HUES64 (cell line): ENCODE data around the gene MACROD2.

Source experiments
- H3K27ac ChIP-seq: 2 replicates; pipeline ENCODE4 v1.7.0; 2013; ENCODE audit warnings: low read depth, low read length, inconsistent platforms
- H3K27me3 ChIP-seq: 2 replicates; pipeline ENCODE4 v1.6.1; 2013; ENCODE audit warnings: mild to moderate bottlenecking, low read length; ENCODE audit not compliant: insufficient read depth
- H3K36me3 ChIP-seq: 2 replicates; pipeline ENCODE4 v1.6.1; 2013; ENCODE audit warnings: mild to moderate bottlenecking, low read length; ENCODE audit not compliant: insufficient read depth
- H3K4me1 ChIP-seq: 2 replicates; pipeline ENCODE4 v1.6.1; 2013; ENCODE audit warnings: mild to moderate bottlenecking, low read length, moderate library complexity; ENCODE audit not compliant: insufficient read depth
- H3K4me3 ChIP-seq: 2 replicates; pipeline ENCODE4 v1.5.1; 2013; ENCODE audit warnings: mild to moderate bottlenecking, low read length, moderate library complexity
- H3K9ac ChIP-seq: 2 replicates; pipeline ENCODE4 v1.6.1; 2013; ENCODE audit warnings: mild to moderate bottlenecking, low read depth, low read length
- H3K9me3 ChIP-seq: 2 replicates; pipeline ENCODE4 v1.6.1; 2013; ENCODE audit warnings: low read depth, low read length; ENCODE audit not compliant: insufficient read depth
- WGBS: fragments of 150-250, 120-280 bp; methylation state at CpG from one replicate; pipeline ENCODE4 v1.1.7; 2013; ENCODE audit warnings: missing lambda C conversion rate; 5-methylcytosine and 5-hydroxymethylcytosine counted together

Gene MACROD2

GRCh38 chr20:15176929-15177328 is 1181.6 kb downstream of the MACROD2 start:
- Histone ChIP-seq H3K4me1 (no peaks in the 10 kb centered on the region), H3K4me3 (no peak overlapping the region), H3K9ac (no peak overlapping the region), H3K27me3 (no peaks in the 10 kb centered on the region), H3K36me3 (no peaks in the 10 kb centered on the region), H3K27ac (no peak overlapping the region), H3K9me3 (peaks cover 13% of the 10 kb centered on the region; the same call in 1 of the 2 replicates)
- WGBS, result 86% methylated on average over 4 of the region's 4 CpGs

- Histone ChIP-seq H3K9me3 (peaks cover 13% of the 10 kb centered on the region; the same call in 1 of the 2 replicates), H3K4me3 (no peak overlapping the region), H3K27ac (no peak overlapping the region), H3K36me3 (no peaks in the 10 kb centered on the region), H3K9ac (no peak overlapping the region), H3K27me3 (no peaks in the 10 kb centered on the region), H3K4me1 (no peaks in the 10 kb centered on the region)
Observed at GRCh38 chr20:15178581-15178980, 1183.3 kb downstream of the MACROD2 start.

GRCh38 chr20:15179381-15179780 is 1184.1 kb downstream of the MACROD2 start:
- no peaks in the 10 kb centered on the region for H3K36me3 ChIP-seq
- peaks cover 13% of the 10 kb centered on the region; the same call in 1 of the 2 replicates for H3K9me3 ChIP-seq
- H3K4me1 ChIP-seq, result no peaks in the 10 kb centered on the region
- 87% methylated on average over 2 of the region's 2 CpGs for WGBS
- no peak overlapping the region for H3K4me3 ChIP-seq
- H3K9ac ChIP-seq, result no peak overlapping the region
- H3K27ac ChIP-seq, result no peak overlapping the region
- no peaks in the 10 kb centered on the region for H3K27me3 ChIP-seq

- Histone ChIP-seq H3K36me3 (no peaks in the 10 kb centered on the region), H3K4me1 (no peaks in the 10 kb centered on the region), H3K9me3 (peaks cover 13% of the 10 kb centered on the region; the same call in 1 of the 2 replicates), H3K9ac (no peak overlapping the region), H3K4me3 (no peak overlapping the region), H3K27ac (no peak overlapping the region), H3K27me3 (no peaks in the 10 kb centered on the region)
- 94% methylated on average over 3 of the region's 3 CpGs for WGBS
Observed at GRCh38 chr20:15179781-15180180, 1184.5 kb downstream of the MACROD2 start.

- H3K9ac ChIP-seq, result no peak overlapping the region
- no peak overlapping the region for H3K27ac ChIP-seq
- no peaks in the 10 kb centered on the region for H3K4me1 ChIP-seq
- H3K4me3 ChIP-seq, result no peak overlapping the region
- no peaks in the 10 kb centered on the region for H3K36me3 ChIP-seq
- 100% methylated on average over 1 of the region's 3 CpGs for WGBS
- H3K9me3 ChIP-seq, result no peaks in the 10 kb centered on the region
- no peaks in the 10 kb centered on the region for H3K27me3 ChIP-seq
Observed at GRCh38 chr20:15185322-15185721, 1190.0 kb downstream of the MACROD2 start.

GRCh38 chr20:15185913-15186312 is 1190.6 kb downstream of the MACROD2 start:
- H3K36me3 ChIP-seq, result no peaks in the 10 kb centered on the region
- no peaks in the 10 kb centered on the region for H3K9me3 ChIP-seq
- 47% methylated on average over 2 of the region's 2 CpGs for WGBS
- 0 out of 2 replicates have a peak, but pooled peaks cover under 1% of the 10 kb centered on the region for H3K4me1 ChIP-seq
- H3K27ac ChIP-seq, result no peak overlapping the region
- H3K9ac ChIP-seq, result no peak overlapping the region
- no peaks in the 10 kb centered on the region for H3K27me3 ChIP-seq
- H3K4me3 ChIP-seq, result no peak overlapping the region

GRCh38 chr20:15187612-15188011 is 1192.3 kb downstream of the MACROD2 start:
- Histone ChIP-seq H3K27ac (no peak overlapping the region), H3K36me3 (no peaks in the 10 kb centered on the region), H3K9me3 (no peaks in the 10 kb centered on the region), H3K4me1 (0 out of 2 replicates have a peak, but pooled peaks cover 7% of the 10 kb centered on the region), H3K9ac (no peak overlapping the region), H3K27me3 (no peaks in the 10 kb centered on the region), H3K4me3 (no peak overlapping the region)
- 100% methylated on average over 1 of the region's 1 CpG for WGBS

GRCh38 chr20:15188415-15188814 is 1193.1 kb downstream of the MACROD2 start:
- Histone ChIP-seq H3K27ac (no peak overlapping the region), H3K36me3 (no peaks in the 10 kb centered on the region), H3K4me3 (no peak overlapping the region), H3K4me1 (0 out of 2 replicates have a peak, but pooled peaks cover 7% of the 10 kb centered on the region), H3K9ac (no peak overlapping the region), H3K27me3 (no peaks in the 10 kb centered on the region), H3K9me3 (no peaks in the 10 kb centered on the region)
- 88% methylated on average over 3 of the region's 3 CpGs for WGBS

- no peaks in the 10 kb centered on the region for H3K27me3 ChIP-seq
- no peaks in the 10 kb centered on the region for H3K36me3 ChIP-seq
- H3K9ac ChIP-seq, result no peak overlapping the region
- no peak overlapping the region for H3K4me3 ChIP-seq
- H3K4me1 ChIP-seq, result 0 out of 2 replicates have a peak, but pooled peaks cover 7% of the 10 kb centered on the region
- H3K27ac ChIP-seq, result no peak overlapping the region
- no peaks in the 10 kb centered on the region for H3K9me3 ChIP-seq
- 54% methylated on average over 4 of the region's 4 CpGs for WGBS
Observed at GRCh38 chr20:15191082-15191723, 1195.9 kb downstream of the MACROD2 start.

GRCh38 chr20:15195378-15195777 is 1200.1 kb downstream of the MACROD2 start:
- no peak overlapping the region for H3K27ac ChIP-seq
- WGBS, result 97% methylated on average over 4 of the region's 4 CpGs
- 0 out of 2 replicates have a peak, but pooled peaks cover 7% of the 10 kb centered on the region for H3K4me1 ChIP-seq
- H3K9ac ChIP-seq, result no peak overlapping the region
- H3K27me3 ChIP-seq, result no peaks in the 10 kb centered on the region
- no peaks in the 10 kb centered on the region for H3K9me3 ChIP-seq
- H3K36me3 ChIP-seq, result no peaks in the 10 kb centered on the region
- no peak overlapping the region for H3K4me3 ChIP-seq

- Histone ChIP-seq H3K9me3 (no peaks in the 10 kb centered on the region), H3K4me3 (no peak overlapping the region), H3K36me3 (no peaks in the 10 kb centered on the region), H3K27me3 (no peaks in the 10 kb centered on the region), H3K9ac (no peak overlapping the region), H3K4me1 (no peaks in the 10 kb centered on the region), H3K27ac (no peak overlapping the region)
- 94% methylated on average over 2 of the region's 3 CpGs for WGBS
Observed at GRCh38 chr20:15196547-15197255, 1201.4 kb downstream of the MACROD2 start.
